T-helper 17 cell (primary cell): ENCODE measurements around the gene GABRG3. TPM values are rescaled to one million over a fixed set of nuclear protein-coding genes. Genes with fewer than 3 reads are reported as not detected.

ENCODE experiments used
- ATAC-seq: fragments of 150-1000 bp; cut with Tn5 transposase; 2 replicates; pipeline ENCODE4 v1.10.0; 2021; ENCODE audit warnings: mild to moderate bottlenecking, moderate library complexity
- DNase-seq, 3 donors: peaks; one replicate each; pipeline versions ENCODE4 v3.0.0 to v3.0.0-alpha.2; 2020 to 2021
- H3K9me3 ChIP-seq: one replicate; pipeline ENCODE4 v1.7.0; 2013; ENCODE audit warnings: low read length, mild to moderate bottlenecking; ENCODE audit not compliant: control insufficient read depth, poor library complexity, severe bottlenecking
- H3K27ac Mint-ChIP-seq: one replicate; pipeline ENCODE4 v1.8.0; 2022; ENCODE audit warnings: mild to moderate bottlenecking, moderate library complexity, mixed read lengths
- H3K27me3 Mint-ChIP-seq: one replicate; pipeline ENCODE4 v1.8.0; 2022; ENCODE audit warnings: mixed read lengths
- H3K36me3 Mint-ChIP-seq: one replicate; pipeline ENCODE4 v1.8.0; 2022; ENCODE audit warnings: low read depth, mixed read lengths
- H3K4me1 Mint-ChIP-seq: one replicate; pipeline ENCODE4 v1.8.0; 2022; ENCODE audit warnings: mild to moderate bottlenecking, mixed read lengths
- H3K4me3 Mint-ChIP-seq: one replicate; pipeline ENCODE4 v1.8.0; 2022; ENCODE audit warnings: mild to moderate bottlenecking, moderate library complexity, mixed read lengths
- total RNA-seq, 4 donors: library from RNA in 2 of 4; stranded (reverse) in 2 of 4; gene quantifications; one replicate each; pipeline ENCODE4 v1.2.3 and lab custom pipeline; 2022 to 2026

The GABRG3 gene
- total RNA-seq, 2 donors from 2014 or later = not detected

DNA sequence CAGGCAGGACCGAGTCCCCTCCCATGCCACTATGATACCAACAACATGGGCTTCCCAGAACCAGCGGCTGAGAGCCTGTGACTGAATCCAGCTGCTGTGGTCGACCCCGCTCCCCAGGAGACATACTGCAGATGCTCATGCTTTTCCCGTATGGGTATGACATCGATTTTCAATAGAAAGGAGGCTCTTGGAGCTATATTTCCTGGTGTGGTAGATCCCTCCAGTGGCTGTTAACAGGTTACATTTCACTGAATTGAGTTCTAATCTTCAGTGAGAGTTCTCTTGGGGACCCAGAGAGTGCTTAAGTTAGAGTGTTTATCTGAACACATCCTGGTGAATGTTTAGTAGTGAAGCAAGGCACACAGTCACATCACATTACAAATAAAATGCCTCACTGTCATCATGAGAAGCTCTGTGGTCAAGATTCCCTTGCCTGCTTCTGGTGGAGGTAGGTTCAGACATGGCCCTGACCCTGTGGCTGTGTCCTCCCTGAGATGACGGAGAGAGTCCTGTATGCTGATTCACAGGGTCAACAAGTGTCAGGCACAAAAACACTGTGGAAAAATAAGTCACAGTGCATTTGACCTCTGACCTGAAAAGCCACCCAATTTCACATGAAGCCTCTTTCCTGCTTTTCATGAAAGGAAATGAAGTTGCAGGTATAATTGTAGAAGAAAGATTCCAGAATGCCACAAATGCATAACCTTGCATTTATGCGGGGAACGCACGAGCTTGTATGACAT is 110.9 kb downstream of the GABRG3 start:
- DNase-seq (no peak), ATAC-seq (no peak)
- H3K9me3 ChIP-seq = no peaks in the 10 kb centered on the region
- H3K4me1 Mint-ChIP-seq = no peaks in the 10 kb centered on the region
- H3K36me3 Mint-ChIP-seq = no peaks in the 10 kb centered on the region
- H3K27me3 Mint-ChIP-seq = no peaks in the 10 kb centered on the region
- H3K4me3 Mint-ChIP-seq = no peak overlapping the region
- H3K27ac Mint-ChIP-seq = no peak overlapping the region

DNA sequence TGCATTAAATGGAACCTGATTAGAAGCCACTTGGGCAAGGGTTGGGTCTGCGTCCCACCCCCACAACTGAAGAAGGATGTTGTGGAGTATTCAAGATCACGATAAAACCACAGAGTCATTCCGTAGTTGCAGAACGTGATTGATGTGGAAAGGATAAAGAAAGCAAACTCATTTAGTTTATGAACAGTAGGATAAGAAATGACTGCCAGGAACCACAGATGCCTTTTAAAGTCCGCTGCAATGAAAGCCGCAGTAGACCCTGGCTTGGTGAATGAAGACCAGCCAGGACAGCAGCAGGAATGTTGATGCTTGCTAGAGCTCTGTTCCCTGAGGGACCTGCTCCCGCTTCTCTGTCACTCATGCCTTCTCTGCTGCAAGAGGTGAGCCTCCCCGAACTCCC is 111.5 kb downstream of the GABRG3 start:
- no peak overlapping the region for H3K27ac Mint-ChIP-seq
- no peak for DNase-seq
- no peak overlapping the region for H3K4me3 Mint-ChIP-seq
- no peaks in the 10 kb centered on the region for H3K4me1 Mint-ChIP-seq
- no peaks in the 10 kb centered on the region for H3K9me3 ChIP-seq
- ATAC-seq = no peak
- no peaks in the 10 kb centered on the region for H3K27me3 Mint-ChIP-seq
- no peaks in the 10 kb centered on the region for H3K36me3 Mint-ChIP-seq

DNA sequence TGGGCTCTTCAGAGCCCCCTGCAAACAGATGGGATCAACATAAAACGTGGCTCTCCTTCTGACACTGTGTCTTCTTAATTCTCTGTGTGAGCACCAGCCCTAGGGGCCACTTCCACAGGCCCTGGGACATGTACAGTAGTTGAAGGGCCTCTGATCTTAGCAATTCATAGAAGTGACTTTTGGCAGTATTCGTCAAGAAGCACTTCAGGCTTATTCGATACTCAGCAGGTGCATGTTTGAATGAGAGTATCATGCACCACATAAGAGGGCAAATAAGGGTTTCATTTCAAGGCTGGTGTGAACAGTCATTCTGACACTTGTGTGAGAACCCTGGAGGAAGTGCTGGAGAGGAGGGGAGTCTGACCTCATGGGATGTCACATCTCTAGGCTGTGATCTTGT is 113.9 kb downstream of the GABRG3 start:
- Mint-ChIP-seq H3K4me3 (no peak overlapping the region), H3K27ac (no peak overlapping the region), H3K4me1 (no peaks in the 10 kb centered on the region), H3K27me3 (no peaks in the 10 kb centered on the region), H3K36me3 (no peaks in the 10 kb centered on the region)
- H3K9me3 ChIP-seq = no peaks in the 10 kb centered on the region
- DNase-seq (no peak), ATAC-seq (no peak)

DNA sequence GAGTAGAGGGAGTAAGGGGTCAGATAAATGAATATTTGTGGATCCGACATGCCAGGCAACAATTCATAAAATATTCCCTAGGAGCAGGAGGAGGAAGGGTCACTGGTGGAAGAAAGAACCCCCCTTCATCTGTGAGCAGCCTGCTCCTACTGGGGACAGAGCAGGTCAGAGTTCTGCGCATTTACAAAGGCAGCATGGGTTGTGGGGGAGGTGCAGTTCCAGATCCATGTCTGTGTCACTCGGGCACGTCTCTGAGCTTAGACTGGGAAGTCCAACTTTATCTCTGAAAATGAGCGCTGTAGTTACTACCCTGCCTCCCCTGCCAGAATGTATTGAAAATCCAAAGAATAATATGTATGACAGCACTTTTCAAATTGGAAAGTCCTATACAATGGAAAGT is 115.2 kb downstream of the GABRG3 start:
- no peak overlapping the region for H3K4me3 Mint-ChIP-seq
- no peaks in the 10 kb centered on the region for H3K9me3 ChIP-seq
- DNase-seq (no peak), ATAC-seq (no peak)
- H3K4me1 Mint-ChIP-seq = no peaks in the 10 kb centered on the region
- no peaks in the 10 kb centered on the region for H3K27me3 Mint-ChIP-seq
- no peaks in the 10 kb centered on the region for H3K36me3 Mint-ChIP-seq
- H3K27ac Mint-ChIP-seq = no peak overlapping the region

DNA sequence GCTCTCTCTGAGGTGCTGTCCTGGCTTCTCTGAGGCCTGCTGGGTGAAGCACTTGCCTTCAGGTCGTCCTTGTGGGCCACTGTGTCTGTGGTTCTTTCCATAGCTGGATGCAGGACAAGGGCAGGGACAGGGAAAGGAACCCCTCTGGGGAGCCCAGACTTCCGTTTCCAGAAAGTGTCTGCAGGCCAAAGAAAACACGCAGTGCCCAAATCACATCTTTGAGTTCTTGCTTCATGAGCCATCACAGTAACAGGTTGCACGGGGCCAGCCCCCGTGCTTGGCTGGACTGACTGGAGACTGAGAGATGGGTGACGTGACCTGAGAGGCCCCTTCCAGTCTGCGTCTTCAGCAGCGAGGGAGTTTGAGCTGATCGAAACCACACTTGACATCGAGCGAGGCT is 115.8 kb downstream of the GABRG3 start:
- Mint-ChIP-seq H3K4me3 (no peak overlapping the region), H3K36me3 (no peaks in the 10 kb centered on the region), H3K27ac (no peak overlapping the region), H3K4me1 (no peaks in the 10 kb centered on the region), H3K27me3 (no peaks in the 10 kb centered on the region)
- DNase-seq = no peak
- no peaks in the 10 kb centered on the region for H3K9me3 ChIP-seq
- no peak for ATAC-seq

DNA sequence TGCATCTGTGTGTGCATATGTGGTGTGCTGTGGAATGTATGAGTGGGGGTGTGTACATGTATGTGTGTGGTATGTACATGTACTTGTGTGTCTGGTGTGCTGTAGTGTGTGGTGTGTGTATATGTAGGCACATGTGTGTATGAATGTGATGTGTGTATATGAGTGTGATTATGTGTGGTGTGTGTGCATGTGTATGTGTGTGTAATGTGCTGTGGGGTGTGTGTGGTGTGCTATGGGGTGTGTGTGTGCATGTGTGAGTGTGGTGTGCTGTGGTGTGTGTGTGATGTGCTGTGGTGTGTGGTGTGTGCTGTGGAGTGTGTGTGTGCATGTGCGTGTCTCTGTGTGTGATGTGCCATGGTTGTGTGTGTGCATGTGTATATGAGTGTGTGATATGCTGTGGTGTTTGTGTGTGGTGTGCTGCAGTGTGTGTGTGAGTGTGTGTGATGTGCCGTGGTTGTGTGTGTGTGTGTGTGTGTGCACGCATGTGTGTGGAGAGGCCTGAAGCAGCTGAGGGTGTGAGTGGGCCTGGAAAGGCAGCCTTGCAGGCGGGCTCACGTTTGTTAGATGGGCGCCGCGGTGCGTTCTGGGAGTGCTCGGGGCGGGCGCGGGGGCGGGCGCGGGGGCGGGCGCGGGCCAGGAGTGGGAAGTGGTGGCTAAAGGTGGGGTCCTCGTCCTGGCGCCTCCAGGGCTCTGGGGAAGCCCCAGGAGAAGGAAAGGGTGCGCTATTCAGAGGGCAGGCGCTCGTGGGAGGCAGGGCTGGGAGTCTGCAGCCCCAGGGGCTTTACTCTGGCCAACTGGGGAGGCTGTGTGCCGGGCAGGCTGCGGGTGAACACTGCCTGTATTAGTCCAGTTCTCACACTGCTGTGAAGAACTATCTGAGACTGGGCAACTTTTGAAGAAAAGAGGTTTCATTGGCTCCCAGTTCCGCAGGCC is 116.9 kb downstream of the GABRG3 start:
- Mint-ChIP-seq H3K36me3 (no peaks in the 10 kb centered on the region), H3K4me1 (no peaks in the 10 kb centered on the region), H3K27me3 (no peaks in the 10 kb centered on the region), H3K4me3 (no peak overlapping the region), H3K27ac (no peak overlapping the region)
- H3K9me3 ChIP-seq = no peaks in the 10 kb centered on the region
- DNase-seq (no peak), ATAC-seq (no peak)

DNA sequence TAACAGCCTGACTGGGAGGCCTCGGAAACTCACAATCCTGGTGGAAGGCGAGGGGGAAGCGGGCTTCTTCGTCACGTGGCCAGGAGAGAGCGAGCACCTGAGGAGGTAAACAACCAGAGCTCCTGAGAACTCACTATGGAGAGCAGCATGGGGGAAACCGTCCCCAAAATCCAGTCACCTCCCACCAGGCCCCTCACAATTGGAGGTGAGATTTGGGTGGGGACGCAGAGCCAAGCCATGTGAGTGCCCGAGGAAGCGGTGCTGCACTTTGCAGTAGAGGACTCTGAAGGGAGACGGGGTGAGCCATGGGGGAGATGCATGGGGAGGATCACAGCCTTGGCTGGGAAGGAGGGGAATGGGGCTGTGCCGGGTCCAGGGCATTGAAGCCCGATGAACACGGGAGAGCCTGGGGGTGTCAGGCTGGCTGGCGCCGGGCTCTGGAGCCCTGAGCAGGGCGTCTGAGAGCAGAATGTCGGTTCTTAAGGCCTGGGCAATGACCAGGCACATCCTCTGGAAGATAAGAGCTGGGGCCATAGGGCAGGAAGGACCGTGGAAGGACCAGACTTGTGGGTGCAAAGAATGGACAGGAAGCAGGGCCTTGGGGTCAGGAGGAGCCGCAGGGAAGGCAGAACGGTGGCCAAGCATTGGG is 117.7 kb downstream of the GABRG3 start:
- Mint-ChIP-seq H3K36me3 (no peaks in the 10 kb centered on the region), H3K4me1 (no peaks in the 10 kb centered on the region), H3K27me3 (no peaks in the 10 kb centered on the region), H3K27ac (no peak overlapping the region), H3K4me3 (no peak overlapping the region)
- H3K9me3 ChIP-seq = no peaks in the 10 kb centered on the region
- no peak for DNase-seq
- ATAC-seq = no peak

DNA sequence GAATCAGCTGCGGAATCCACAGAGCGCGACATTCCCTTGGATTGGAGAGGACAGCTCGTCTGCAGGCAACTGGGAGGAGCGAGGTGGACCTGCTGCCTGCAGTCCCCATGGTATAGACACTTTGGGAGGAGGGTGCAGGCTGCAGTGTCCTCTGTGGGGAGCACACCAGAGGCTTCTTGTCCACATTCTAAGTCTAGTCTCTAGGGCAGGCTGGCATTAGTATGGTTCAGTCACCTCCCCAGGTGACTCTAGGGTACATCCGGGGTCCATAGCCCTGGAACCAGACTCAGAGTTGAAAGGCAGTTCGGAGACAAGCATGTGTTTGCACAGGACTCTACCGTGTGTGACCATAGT is 118.2 kb downstream of the GABRG3 start:
- Mint-ChIP-seq H3K4me1 (no peaks in the 10 kb centered on the region), H3K27me3 (no peaks in the 10 kb centered on the region), H3K36me3 (no peaks in the 10 kb centered on the region), H3K27ac (no peak overlapping the region), H3K4me3 (no peak overlapping the region)
- H3K9me3 ChIP-seq = no peaks in the 10 kb centered on the region
- ATAC-seq (no peak), DNase-seq (no peak)

DNA sequence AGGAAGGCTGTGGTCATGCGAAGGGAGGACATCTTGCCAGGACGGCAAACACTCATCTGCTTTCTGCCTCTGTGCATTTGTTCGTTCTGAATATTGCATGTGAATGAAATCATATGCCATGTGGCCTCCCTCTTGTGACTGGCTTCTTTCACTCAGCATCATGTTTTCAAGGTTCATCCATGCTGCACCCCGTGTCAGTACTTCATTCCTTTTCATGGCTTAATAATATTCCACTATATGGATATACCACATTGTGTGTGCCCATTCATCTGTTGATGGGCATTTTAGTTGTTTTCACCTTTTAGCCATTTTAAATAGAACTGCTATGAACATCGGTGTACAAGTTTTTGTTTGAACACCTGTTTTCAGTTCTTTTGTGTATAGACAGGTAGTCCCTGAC is 118.7 kb downstream of the GABRG3 start:
- H3K9me3 ChIP-seq = no peaks in the 10 kb centered on the region
- Mint-ChIP-seq H3K27ac (no peak overlapping the region), H3K36me3 (no peaks in the 10 kb centered on the region), H3K4me1 (no peaks in the 10 kb centered on the region), H3K27me3 (no peaks in the 10 kb centered on the region), H3K4me3 (no peak overlapping the region)
- DNase-seq (no peak), ATAC-seq (no peak)

DNA sequence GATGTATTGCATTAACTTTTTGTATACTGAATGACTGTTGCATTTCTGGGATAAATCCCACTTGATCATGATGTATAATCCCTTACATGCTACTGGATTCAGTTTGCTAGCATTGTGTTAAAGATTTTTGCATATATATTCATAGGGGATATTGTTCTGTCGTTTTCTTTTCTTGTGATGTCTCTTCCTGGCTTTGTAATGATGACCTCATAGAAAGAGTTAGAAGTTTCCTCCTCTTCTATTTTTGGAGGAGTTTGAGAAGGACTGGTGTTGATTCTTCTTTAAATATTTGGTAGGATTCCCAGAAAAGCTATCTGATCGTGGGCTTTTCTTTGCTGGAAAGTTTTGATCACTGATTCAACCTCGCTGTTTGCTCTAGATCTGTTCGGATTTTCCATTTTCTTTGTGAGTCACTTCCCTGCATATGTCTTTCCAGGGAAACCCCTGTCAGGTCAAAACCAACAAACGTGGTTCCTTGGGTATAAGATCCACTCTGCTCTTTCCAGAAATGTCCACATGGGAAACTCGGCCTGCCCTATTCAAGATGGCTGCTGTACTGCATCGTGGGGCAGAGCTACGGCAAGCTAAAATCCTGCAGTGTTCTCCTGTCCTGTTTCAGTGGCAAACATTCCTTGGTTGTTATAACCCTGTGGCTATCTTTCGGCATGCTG is 120.4 kb downstream of the GABRG3 start:
- Mint-ChIP-seq H3K27ac (no peak overlapping the region), H3K4me1 (no peaks in the 10 kb centered on the region), H3K36me3 (no peaks in the 10 kb centered on the region), H3K27me3 (no peaks in the 10 kb centered on the region), H3K4me3 (no peak overlapping the region)
- no peaks in the 10 kb centered on the region for H3K9me3 ChIP-seq
- ATAC-seq (no peak), DNase-seq (no peak)

DNA sequence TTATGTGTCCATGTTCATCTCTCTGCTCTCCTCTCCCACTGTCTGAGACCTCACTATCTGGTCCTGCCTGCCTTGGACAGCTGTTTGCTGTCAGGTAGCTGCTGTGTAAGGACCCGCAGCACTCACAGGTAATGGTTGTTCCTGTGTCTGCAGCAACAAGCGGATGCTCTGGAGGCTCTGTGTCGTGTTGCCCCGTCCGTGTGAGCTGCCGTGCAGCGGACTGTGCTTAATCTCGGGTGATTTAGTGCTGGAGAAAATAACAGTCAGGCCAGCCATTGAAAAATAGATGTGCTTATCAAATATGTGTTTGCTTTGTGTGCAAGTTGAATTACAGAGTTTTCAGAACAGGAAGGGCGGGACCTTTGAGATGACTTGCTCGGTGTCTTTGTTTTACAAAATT is 121.4 kb downstream of the GABRG3 start:
- no peak for DNase-seq
- H3K9me3 ChIP-seq = no peaks in the 10 kb centered on the region
- ATAC-seq = no peak
- Mint-ChIP-seq H3K4me3 (no peak overlapping the region), H3K4me1 (no peaks in the 10 kb centered on the region), H3K27me3 (no peaks in the 10 kb centered on the region), H3K27ac (no peak overlapping the region), H3K36me3 (no peaks in the 10 kb centered on the region)

DNA sequence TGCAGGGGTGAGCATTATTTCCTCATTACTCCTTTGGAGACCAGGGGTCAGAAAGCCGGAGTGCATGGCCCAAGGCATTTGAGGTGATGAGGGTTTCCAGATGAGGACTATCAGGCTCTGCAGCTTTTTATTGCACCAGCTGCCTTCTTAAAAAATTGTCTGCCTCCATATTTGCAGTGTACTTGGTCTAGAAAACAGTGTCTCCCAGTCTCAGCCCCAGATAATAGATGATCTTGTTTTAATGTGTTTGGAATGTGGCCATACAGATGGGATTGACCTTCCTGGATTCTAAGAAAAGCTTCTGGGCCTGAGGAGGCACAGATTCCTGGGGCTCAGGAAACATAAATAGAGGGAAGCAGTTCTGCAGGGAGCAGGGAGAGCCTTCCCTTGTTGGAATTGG is 123.3 kb downstream of the GABRG3 start:
- no peak for ATAC-seq
- Mint-ChIP-seq H3K36me3 (no peaks in the 10 kb centered on the region), H3K27me3 (no peaks in the 10 kb centered on the region), H3K27ac (no peak overlapping the region), H3K4me3 (no peak overlapping the region), H3K4me1 (no peaks in the 10 kb centered on the region)
- DNase-seq = no peak
- no peaks in the 10 kb centered on the region for H3K9me3 ChIP-seq
